GM20000 (cell line): Measurements from ENCODE around the gene IRAK2.
A peak's percentile ranks its signal among the peaks of the same experiment; 100 is the strongest.

Experiments used
- DNase-seq: peaks from one replicate; pipeline ENCODE4 v3.0.0; 2012; ENCODE audit warnings: low spot score
- CTCF ChIP-seq: IDR thresholded peaks from 2 replicates; pipeline ENCODE4 v1.5.1; 2012; ENCODE audit warnings: mild to moderate bottlenecking, control low read depth; ENCODE audit errors: extremely low read depth, missing control alignments

IRAK2 gene

GRCh38 chr3:10194328-10195071, 29.8 kb downstream of the IRAK2 start:
- peak; percentile 50 for DNase-seq
- TF ChIP-seq CTCF: no peak

GRCh38 chr3:10195366-10196089, 30.8 kb downstream of the IRAK2 start:
- no peak for TF ChIP-seq CTCF
- no peak for DNase-seq

- DNase-seq: no peak
These were observed 31.8 kb downstream of the IRAK2 start for GRCh38 chr3:10196389-10197052.

GRCh38 chr3:10198226-10198625, 33.5 kb downstream of the IRAK2 start:
- no peak for TF ChIP-seq CTCF
- DNase-seq: no peak

More at GRCh38 chr3:10196389-10197052, 31.8 kb downstream of the IRAK2 start:
- no peak for TF ChIP-seq CTCF

- no peak for TF ChIP-seq CTCF
- DNase-seq: peak; percentile 72
These were observed 34.3 kb downstream of the IRAK2 start for GRCh38 chr3:10198761-10199649.

- DNase-seq: no peak
- no peak for TF ChIP-seq CTCF
These were observed 40.2 kb downstream of the IRAK2 start for GRCh38 chr3:10204921-10205320.
